Measurements from ENCODE around the gene MLLT11.

- TF ChIP-seq POLR2AphosphoS5 (IDR thresholded peaks at IDR 0.05; ENCODE audit: low read depth, low read length) (no peak), POLR2A (IDR thresholded peaks at IDR 0.05; ENCODE audit: low read depth, low read length) (no peak), TAF1 (IDR thresholded peaks at IDR 0.05; ENCODE audit: borderline replicate concordance, low read depth, low read length) (no peak)
Measured at GRCh38 chr1:151062741-151063371, 2.7 kb downstream of the MLLT11 start.

Measured in GM12892 (cell line).